HepG2 (cell line): ENCODE results near the gene WIPF2. TPM values are rescaled to one million over a fixed set of nuclear protein-coding genes. Genes with fewer than 3 reads are reported as not detected.

Experiments used
- EZH2 ChIP-seq: conservative IDR thresholded peaks from 2 replicates; pipeline ENCODE4 v1.6.1; 2012; ENCODE audit warnings: mild to moderate bottlenecking, low read depth, low read length, moderate library complexity
- GATAD2A ChIP-seq: IDR thresholded peaks from 2 replicates; pipeline ENCODE4 v1.6.1; 2016
- GPN1 ChIP-seq: sonication (generic); formaldehyde crosslinking; IDR thresholded peaks from 2 replicates; pipeline ENCODE4 v1.5.1; 2020; ENCODE audit warnings: missing genetic modification reagents, borderline replicate concordance
- MBNL3 ChIP-seq: fragments of 250-450 bp; sonication (Bioruptor Pico); conservative IDR thresholded peaks from 2 replicates; pipeline ENCODE4 v1.8.0; 2022; ENCODE audit warnings: mild to moderate bottlenecking, inconsistent platforms
- NPAS2 ChIP-seq: sonication (generic); formaldehyde crosslinking; IDR thresholded peaks from 2 replicates; pipeline ENCODE4 v1.8.0; 2022; ENCODE audit warnings: mild to moderate bottlenecking, missing genetic modification reagents, borderline replicate concordance
- PAXIP1 ChIP-seq: sonication (generic); formaldehyde crosslinking; conservative IDR thresholded peaks from 2 replicates; pipeline ENCODE4 v1.4.0; 2020; ENCODE audit warnings: mild to moderate bottlenecking, missing genetic modification reagents, moderate library complexity
- RAD51 ChIP-seq: fragments of 450-650 bp; IDR thresholded peaks from 2 replicates; pipeline ENCODE4 v1.6.1; 2016; ENCODE audit warnings: borderline replicate concordance
- REPIN1 ChIP-seq: sonication (generic); formaldehyde crosslinking; IDR thresholded peaks from 2 replicates; pipeline ENCODE4 v1.8.0; 2022; ENCODE audit warnings: missing genetic modification reagents, low read depth, mild to moderate bottlenecking, borderline replicate concordance
- SCMH1 ChIP-seq: sonication (generic); formaldehyde crosslinking; IDR thresholded peaks from 2 replicates; pipeline ENCODE4 v1.9.0; 2021; ENCODE audit warnings: missing genetic modification reagents, mild to moderate bottlenecking, borderline replicate concordance
- SNAPC4 ChIP-seq: sonication (generic); formaldehyde crosslinking; IDR thresholded peaks from 2 replicates; pipeline ENCODE4 v1.4.0; 2020; ENCODE audit warnings: mild to moderate bottlenecking, missing genetic modification reagents
- YY1 ChIP-seq: IDR thresholded peaks from 2 replicates; pipeline ENCODE4 v1.6.1; 2011; ENCODE audit warnings: low read length, low read depth, moderate library complexity, mild to moderate bottlenecking; ENCODE audit not compliant: insufficient read depth, insufficient replicate concordance
- ZBTB25 ChIP-seq: IDR thresholded peaks from 2 replicates; pipeline ENCODE4 v1.6.1; 2018; ENCODE audit warnings: missing genetic modification reagents
- ZNF121 ChIP-seq: sonication (generic); formaldehyde crosslinking; IDR thresholded peaks from 2 replicates; pipeline ENCODE4 v1.5.0; 2020; ENCODE audit warnings: mild to moderate bottlenecking, missing genetic modification reagents
- ZNF256 ChIP-seq: sonication (generic); formaldehyde crosslinking; conservative IDR thresholded peaks from 2 replicates; pipeline ENCODE4 v1.4.0; 2020; ENCODE audit warnings: missing genetic modification reagents
- ZNF441 ChIP-seq: sonication (generic); formaldehyde crosslinking; IDR thresholded peaks from 2 replicates; pipeline ENCODE4 v1.7.0; 2021; ENCODE audit warnings: missing genetic modification reagents, borderline replicate concordance
- ZNF564 ChIP-seq: sonication (generic); formaldehyde crosslinking; IDR thresholded peaks from 2 replicates; pipeline ENCODE4 v1.8.1; 2023; ENCODE audit warnings: mild to moderate bottlenecking, missing genetic modification reagents
- ZNF781 ChIP-seq: sonication (generic); formaldehyde crosslinking; IDR thresholded peaks from 2 replicates; pipeline ENCODE4 v1.5.1; 2020; ENCODE audit warnings: borderline replicate concordance, mild to moderate bottlenecking, missing genetic modification reagents; ENCODE audit errors: not compliant biosample characterization
- ZNF800 ChIP-seq: sonication (generic); formaldehyde crosslinking; IDR thresholded peaks from 2 replicates; pipeline ENCODE4 v1.4.0; 2020; ENCODE audit warnings: missing genetic modification reagents
- polyA plus RNA-seq, 8 experiments: library from polyadenylated mRNA; depleted of rRNA in 3 of 8; stranded (reverse) in 7 of 8; unstranded in 1 of 8; fragments of >200 nt; fragmentation: Illumina TruSeq in 4 of 8; extraction: Trizol in 4 of 8; gene quantifications; 2 replicates each; pipeline versions ENCODE4 v1.2.1 to v1.2.3, GENCODE V29; 2011 to 2016; ENCODE audit warnings: low read depth in 4 of 8, missing spikeins in 1 of 8, mixed read lengths in 1 of 8; ENCODE audit not compliant: insufficient read depth in 1 of 8
- total RNA-seq, 5 experiments: library from RNA; depleted of rRNA; stranded (reverse); fragments of >200 nt; fragmentation: Illumina TruSeq; extraction: Trizol; gene quantifications; 2 replicates each; pipeline ENCODE4 v1.2.3, GENCODE V29; 2016; ENCODE audit warnings: low read depth in 1 of 5

Gene WIPF2
- total and polyA plus RNA-seq, 2 of the 13 experiments (the other 11 are each of a cell fraction or from before 2014, with no cell fraction given), result 7.2 to 10.8 TPM

- TF ChIP-seq PAXIP1 (CRISPR knock-in tag), result peak; percentile 95
- TF ChIP-seq GPN1 (CRISPR knock-in tag), result no peak
- TF ChIP-seq YY1, result no peak
- 0 out of 2 replicates have a peak, but pooled peaks have one; percentile 64 for TF ChIP-seq ZNF800 (CRISPR knock-in tag)
- TF ChIP-seq ZNF564 (CRISPR knock-in tag), result no peak
- TF ChIP-seq GATAD2A (CRISPR knock-in tag), result peak; percentile 91
- no peak for TF ChIP-seq RAD51
- no peak; the same call in 1 of the 2 replicates for TF ChIP-seq ZNF441
- TF ChIP-seq ZBTB25 (CRISPR knock-in tag), result no peak
- no peak for TF ChIP-seq EZH2
- no peak for TF ChIP-seq MBNL3 (CRISPR knock-in tag)
- peak; percentile 25; the same call in 1 of the 2 replicates for TF ChIP-seq REPIN1 (CRISPR knock-in tag)
- TF ChIP-seq ZNF256 (CRISPR knock-in tag), result no peak
- TF ChIP-seq NPAS2 (CRISPR knock-in tag), result no peak
- no peak; the same call in none of the 2 replicates for TF ChIP-seq ZNF121
- TF ChIP-seq ZNF781, result no peak
- no peak for TF ChIP-seq SCMH1 (CRISPR knock-in tag)
- TF ChIP-seq SNAPC4 (CRISPR knock-in tag), result no peak
Observed at GRCh38 chr17:40173091-40173777, 45.9 kb upstream of the WIPF2 start (continued).
